HFFc6 (cell line): ENCODE measurements around the gene ADK. TPM values are rescaled to one million over a fixed set of nuclear protein-coding genes. Genes with fewer than 3 reads are reported as not detected.
A peak's percentile ranks its signal among the peaks of the same experiment; 100 is the strongest.
"Not testable (repeated sequence)": the region's sequence is repeated elsewhere in the genome, so short reads cannot be mapped to it uniquely, and the experiment has no call there.

Experiments
- DNase-seq: peaks from one replicate; pipeline ENCODE4 v3.0.0-alpha.2; 2018
- H3K27ac Mint-ChIP-seq: 2 replicates; pipeline ENCODE4 v1.8.0; 2020; ENCODE audit warnings: mild to moderate bottlenecking, mixed read lengths
- H3K27me3 Mint-ChIP-seq: 2 replicates; pipeline ENCODE4 v1.8.0; 2021; ENCODE audit warnings: mild to moderate bottlenecking, moderate library complexity, mixed read lengths; ENCODE audit not compliant: insufficient read depth
- H3K36me3 Mint-ChIP-seq: 2 replicates; pipeline ENCODE4 v1.8.0; 2021; ENCODE audit warnings: low read depth, mixed read lengths
- H3K4me1 Mint-ChIP-seq: 2 replicates; pipeline ENCODE4 v1.8.0; 2020; ENCODE audit warnings: low read depth, mixed read lengths
- H3K4me3 Mint-ChIP-seq: 2 replicates; pipeline ENCODE4 v1.8.0; 2020; ENCODE audit warnings: mild to moderate bottlenecking, moderate library complexity, mixed read lengths
- H3K9me3 Mint-ChIP-seq: 2 replicates; pipeline ENCODE4 v1.8.0; 2020; ENCODE audit warnings: mild to moderate bottlenecking, mixed read lengths
- CTCF ChIP-seq: fragments of 200-600 bp; sonication (generic); IDR thresholded peaks from 2 replicates; pipeline ENCODE4 v1.5.0; 2021; ENCODE audit warnings: antibody characterized with exemption, mild to moderate bottlenecking
- total RNA-seq, 6 experiments: library from RNA; stranded (reverse); fragmentation: NEBNext Ultra II Directional; extraction: Animal tissue kit (Norgen Biotek cat#: 25700); gene quantifications; 2 replicates in 1 of 6; 3 replicates in 5 of 6; pipeline ENCODE4 v1.2.3, GENCODE V29; 2021

Gene ADK
- total RNA-seq, 6 experiments from 2014 or later: 74.1 to 97.6 (median 86.0) TPM

GRCh38 chr10:74187237-74187636 lies 36.2 kb downstream of the ADK start:
- TF ChIP-seq CTCF: no peak
- H3K9me3 Mint-ChIP-seq: no peaks in the 10 kb centered on the region
- peaks cover 9% of the 10 kb centered on the region for H3K36me3 Mint-ChIP-seq
- no peak for DNase-seq
- peak overlapping the region; percentile 71 for H3K27ac Mint-ChIP-seq
- H3K4me1 Mint-ChIP-seq: peaks cover 62% of the 10 kb centered on the region
- no peaks in the 10 kb centered on the region; the same call in 1 of the 2 replicates for H3K27me3 Mint-ChIP-seq
- peak overlapping the region; percentile 9; the same call in 1 of the 2 replicates for H3K4me3 Mint-ChIP-seq

GRCh38 chr10:74188617-74189016 lies 37.6 kb downstream of the ADK start:
- H3K36me3 Mint-ChIP-seq, H3K27me3 Mint-ChIP-seq, H3K9me3 Mint-ChIP-seq, H3K4me3 Mint-ChIP-seq, H3K27ac Mint-ChIP-seq, DNase-seq: not testable (repeated sequence)
- H3K4me1 Mint-ChIP-seq: peaks cover 70% of the 10 kb centered on the region

GRCh38 chr10:74189999-74190421 lies 39.0 kb downstream of the ADK start:
- Mint-ChIP-seq H3K4me1 (peaks cover 78% of the 10 kb centered on the region), H3K27ac (peak overlapping the region; percentile 94), H3K27me3 (no peaks in the 10 kb centered on the region; the same call in 1 of the 2 replicates), H3K9me3 (no peaks in the 10 kb centered on the region), H3K4me3 (peak overlapping the region; percentile 82), H3K36me3 (peaks cover 3% of the 10 kb centered on the region)
- DNase-seq: peak; percentile 98
- TF ChIP-seq CTCF: no peak

- H3K27ac Mint-ChIP-seq: peak overlapping the region; percentile 94
- no peak for TF ChIP-seq CTCF
- H3K27me3 Mint-ChIP-seq: no peaks in the 10 kb centered on the region; the same call in 1 of the 2 replicates
- no peaks in the 10 kb centered on the region for H3K36me3 Mint-ChIP-seq
- H3K9me3 Mint-ChIP-seq: no peaks in the 10 kb centered on the region
- peaks cover 79% of the 10 kb centered on the region for H3K4me1 Mint-ChIP-seq
- peak; percentile 43 for DNase-seq
- H3K4me3 Mint-ChIP-seq: peak overlapping the region; percentile 82
Observed at GRCh38 chr10:74190494-74190893, 39.5 kb downstream of the ADK start.

- Mint-ChIP-seq H3K27ac (peak overlapping the region; percentile 32; the same call in 1 of the 2 replicates), H3K4me1 (peaks cover 65% of the 10 kb centered on the region), H3K9me3 (no peaks in the 10 kb centered on the region), H3K4me3 (no peak overlapping the region; the same call in 1 of the 2 replicates), H3K36me3 (peaks cover 5% of the 10 kb centered on the region; the same call in 1 of the 2 replicates), H3K27me3 (no peaks in the 10 kb centered on the region; the same call in 1 of the 2 replicates)
- no peak for DNase-seq
- no peak for TF ChIP-seq CTCF
Observed at GRCh38 chr10:74194545-74194944, 43.5 kb downstream of the ADK start.

- DNase-seq: no peak
- Mint-ChIP-seq H3K36me3 (peaks cover 5% of the 10 kb centered on the region; the same call in 1 of the 2 replicates), H3K4me3 (peak overlapping the region; percentile 1; the same call in 1 of the 2 replicates), H3K27ac (peak overlapping the region; percentile 32; the same call in 1 of the 2 replicates), H3K9me3 (no peaks in the 10 kb centered on the region), H3K4me1 (peaks cover 61% of the 10 kb centered on the region), H3K27me3 (no peaks in the 10 kb centered on the region)
- TF ChIP-seq CTCF: no peak
Observed at GRCh38 chr10:74194999-74195398, 44.0 kb downstream of the ADK start.
